ACC112 (cell line): ENCODE results near the gene PRR7.

Source experiments
- H2AFZ ChIP-seq: fragments of 200-600 bp; sonication (generic); one replicate; pipeline ENCODE4 v1.6.0; 2017; ENCODE audit warnings: antibody characterized with exemption, low read length; ENCODE audit not compliant: unreplicated experiment
- H3K27ac ChIP-seq: fragments of 200-600 bp; sonication (generic); 2 replicates; pipeline ENCODE4 v1.5.1; 2014; ENCODE audit warnings: low read depth, mild to moderate bottlenecking, antibody characterized with exemption, low read length, moderate library complexity
- H3K27me3 ChIP-seq: fragments of 200-600 bp; sonication (generic); 2 replicates; pipeline ENCODE4 v1.6.1; 2014; ENCODE audit warnings: mild to moderate bottlenecking, antibody characterized with exemption, low read length, moderate library complexity, mixed read lengths; ENCODE audit not compliant: insufficient read depth
- H3K36me3 ChIP-seq: fragments of 200-600 bp; sonication (generic); 2 replicates; pipeline ENCODE4 v1.6.1; 2016; ENCODE audit warnings: mild to moderate bottlenecking, antibody characterized with exemption, low read length, moderate library complexity, mixed read lengths; ENCODE audit not compliant: insufficient read depth
- H3K4me1 ChIP-seq: fragments of 200-600 bp; sonication (generic); one replicate; pipeline ENCODE4 v1.6.1; 2016; ENCODE audit warnings: low read length, mixed read lengths; ENCODE audit not compliant: insufficient read depth, unreplicated experiment, control insufficient read depth
- H3K4me3 ChIP-seq: fragments of 200-600 bp; sonication (generic); 2 replicates; pipeline ENCODE4 v1.5.1; 2014; ENCODE audit warnings: mild to moderate bottlenecking, low read depth, low read length
- H3K79me2 ChIP-seq: fragments of 200-600 bp; sonication (generic); one replicate; pipeline ENCODE4 v1.6.0; 2016; ENCODE audit warnings: low read length; ENCODE audit not compliant: control insufficient read depth, unreplicated experiment, insufficient read depth

PRR7 gene, protein sequence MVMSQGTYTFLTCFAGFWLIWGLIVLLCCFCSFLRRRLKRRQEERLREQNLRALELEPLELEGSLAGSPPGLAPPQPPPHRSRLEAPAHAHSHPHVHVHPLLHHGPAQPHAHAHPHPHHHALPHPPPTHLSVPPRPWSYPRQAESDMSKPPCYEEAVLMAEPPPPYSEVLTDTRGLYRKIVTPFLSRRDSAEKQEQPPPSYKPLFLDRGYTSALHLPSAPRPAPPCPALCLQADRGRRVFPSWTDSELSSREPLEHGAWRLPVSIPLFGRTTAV

DNA sequence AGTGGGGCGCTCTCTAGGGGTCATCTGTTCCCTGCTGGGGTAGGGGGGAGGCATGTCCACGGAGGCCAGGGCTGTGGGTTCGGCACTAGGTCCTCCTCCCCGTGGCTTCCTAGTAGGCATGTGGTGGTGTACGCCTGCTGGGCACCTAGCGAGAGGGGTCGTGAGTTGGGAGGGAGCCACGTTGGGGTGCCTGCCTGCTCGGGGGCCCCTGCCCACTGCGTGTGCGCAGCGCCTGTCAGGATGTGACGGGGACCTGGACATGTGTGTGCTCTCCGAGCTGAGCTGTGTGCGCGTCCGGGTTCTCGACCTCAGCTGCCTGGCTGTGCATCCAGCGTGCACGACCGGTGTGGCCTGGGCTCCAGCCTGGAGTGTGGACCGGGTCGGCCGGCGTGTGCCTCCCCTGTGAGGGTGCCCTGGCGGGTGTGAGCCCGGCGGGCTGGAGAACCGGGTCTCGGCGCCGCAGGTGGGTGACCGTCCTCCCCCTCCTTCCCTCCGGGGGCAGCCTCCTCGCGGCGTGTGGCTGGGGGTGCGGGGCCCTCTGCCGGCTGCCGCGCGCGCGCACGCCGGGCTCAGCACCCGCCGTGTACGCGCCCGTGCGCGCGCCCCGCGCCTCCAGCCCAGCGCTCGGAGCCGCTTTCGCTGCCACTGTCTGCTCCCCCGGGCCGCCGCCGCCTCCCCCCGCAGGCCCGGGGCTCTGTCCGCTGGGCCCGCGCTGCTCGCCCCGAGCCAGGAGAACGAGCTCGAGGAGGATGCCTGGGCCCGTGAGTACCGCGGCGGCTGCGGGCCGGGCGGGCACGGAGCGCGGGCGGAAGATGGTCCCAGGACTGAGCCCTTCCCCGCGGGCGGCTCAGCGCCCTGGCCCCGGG lies at the start of gene PRR7:
Gene PRR7 (plus strand): TSS at position 615 of the 866 bp plus-strand sequence. CDS start 8,254 bp downstream, outside the sequence.
- peaks cover 8% of the 10 kb centered on the region for H3K79me2 ChIP-seq
- no peaks in the 10 kb centered on the region for H3K36me3 ChIP-seq
- peaks cover 11% of the 10 kb centered on the region for H3K4me1 ChIP-seq
- H3K27me3 ChIP-seq: no peaks in the 10 kb centered on the region
- peak within 1 kb of the TSS; percentile 79 for H2AFZ ChIP-seq
- peak within 1 kb of the TSS; percentile 91 for H3K27ac ChIP-seq
- H3K4me3 ChIP-seq: peak within 1 kb of the TSS; percentile 95

DNA sequence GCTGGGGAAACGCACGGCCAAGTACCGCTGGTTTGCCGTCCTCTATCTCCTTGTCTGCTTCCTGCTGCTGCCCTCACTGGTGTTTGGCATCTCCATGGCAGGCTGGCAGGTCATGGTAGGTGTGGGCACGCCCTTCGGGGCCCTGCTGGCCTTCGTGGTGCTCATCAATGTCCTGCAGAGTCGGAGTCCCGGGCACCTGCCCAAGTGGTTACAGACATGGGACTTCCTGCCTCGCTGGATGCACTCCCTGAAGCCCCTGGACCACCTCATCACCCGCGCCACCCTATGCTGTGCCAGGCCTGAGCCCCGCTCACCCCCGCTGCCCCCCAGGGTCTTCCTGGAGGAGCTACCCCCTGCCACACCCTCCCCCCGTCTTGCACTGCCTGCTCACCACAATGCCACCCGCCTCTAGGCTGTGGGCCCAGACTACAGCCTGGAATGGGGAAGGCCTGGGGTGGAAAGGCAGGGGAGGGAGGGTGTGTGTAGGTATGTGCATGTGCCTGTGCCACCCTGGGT lies 48.7 kb upstream of the PRR7 start:
- no peaks in the 10 kb centered on the region for H3K79me2 ChIP-seq
- no peak overlapping the region for H3K27ac ChIP-seq
- H3K27me3 ChIP-seq: peaks cover 39% of the 10 kb centered on the region
- peaks cover 2% of the 10 kb centered on the region for H3K4me1 ChIP-seq
- no peaks in the 10 kb centered on the region for H3K36me3 ChIP-seq
- no peak overlapping the region for H3K4me3 ChIP-seq
- H2AFZ ChIP-seq: no peak overlapping the region

DNA sequence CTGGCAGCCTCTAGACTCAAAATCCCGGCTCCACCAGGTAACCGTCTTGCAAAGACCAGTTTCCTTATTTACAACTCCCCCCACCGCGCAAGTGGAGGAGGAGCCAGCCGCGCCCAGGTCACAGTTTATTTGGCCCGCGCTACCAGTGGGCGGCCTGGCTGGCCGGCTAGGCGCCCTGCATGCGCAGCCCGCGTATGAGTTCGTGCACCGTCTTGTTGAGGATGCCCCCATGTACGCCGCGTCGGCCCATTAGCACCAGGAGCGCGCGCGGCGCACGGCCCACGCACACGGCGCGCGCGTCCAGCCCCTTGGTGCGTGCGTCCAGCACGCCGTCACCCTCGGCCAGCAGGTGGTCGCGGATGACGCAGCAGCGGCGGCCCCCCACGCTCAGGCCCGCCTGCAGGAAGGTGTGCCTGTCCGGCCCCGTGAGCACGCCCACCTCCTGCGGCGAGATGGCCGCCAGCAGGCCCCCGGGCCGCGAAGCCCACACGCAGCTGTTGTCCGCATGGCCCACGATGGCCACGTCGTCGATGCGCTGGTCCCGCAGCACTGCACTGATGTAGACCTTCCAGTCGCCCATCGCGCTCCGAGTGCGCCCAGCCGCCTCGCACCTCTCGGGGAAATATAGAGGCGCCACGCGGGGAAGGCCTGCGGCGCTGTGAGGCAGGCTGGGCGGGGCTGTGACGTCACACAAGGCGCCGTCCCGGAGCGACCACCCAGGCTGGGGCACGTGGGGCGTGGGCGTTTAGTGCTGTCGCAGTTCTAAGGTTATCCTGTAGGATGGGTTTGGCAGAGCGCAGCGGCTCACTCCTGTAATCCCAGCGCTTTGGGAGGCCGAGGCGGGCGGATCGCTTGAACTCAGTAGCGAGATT lies 46.4 kb upstream of the PRR7 start, which contains the start of gene PFN3:
Gene PFN3 (minus strand): TSS at position 665 of the 872 bp plus-strand sequence. CDS start 85 bp downstream, at position 580.
- H3K4me3 ChIP-seq: peak within 1 kb of the TSS; percentile 22; the same call in 1 of the 2 replicates
- peaks cover 8% of the 10 kb centered on the region for H3K4me1 ChIP-seq
- H3K27me3 ChIP-seq: peaks cover 40% of the 10 kb centered on the region
- H3K27ac ChIP-seq: no peak within 1 kb of the TSS
- H3K79me2 ChIP-seq: no peaks in the 10 kb centered on the region
- H3K36me3 ChIP-seq: no peaks in the 10 kb centered on the region
- no peak within 1 kb of the TSS for H2AFZ ChIP-seq

DNA sequence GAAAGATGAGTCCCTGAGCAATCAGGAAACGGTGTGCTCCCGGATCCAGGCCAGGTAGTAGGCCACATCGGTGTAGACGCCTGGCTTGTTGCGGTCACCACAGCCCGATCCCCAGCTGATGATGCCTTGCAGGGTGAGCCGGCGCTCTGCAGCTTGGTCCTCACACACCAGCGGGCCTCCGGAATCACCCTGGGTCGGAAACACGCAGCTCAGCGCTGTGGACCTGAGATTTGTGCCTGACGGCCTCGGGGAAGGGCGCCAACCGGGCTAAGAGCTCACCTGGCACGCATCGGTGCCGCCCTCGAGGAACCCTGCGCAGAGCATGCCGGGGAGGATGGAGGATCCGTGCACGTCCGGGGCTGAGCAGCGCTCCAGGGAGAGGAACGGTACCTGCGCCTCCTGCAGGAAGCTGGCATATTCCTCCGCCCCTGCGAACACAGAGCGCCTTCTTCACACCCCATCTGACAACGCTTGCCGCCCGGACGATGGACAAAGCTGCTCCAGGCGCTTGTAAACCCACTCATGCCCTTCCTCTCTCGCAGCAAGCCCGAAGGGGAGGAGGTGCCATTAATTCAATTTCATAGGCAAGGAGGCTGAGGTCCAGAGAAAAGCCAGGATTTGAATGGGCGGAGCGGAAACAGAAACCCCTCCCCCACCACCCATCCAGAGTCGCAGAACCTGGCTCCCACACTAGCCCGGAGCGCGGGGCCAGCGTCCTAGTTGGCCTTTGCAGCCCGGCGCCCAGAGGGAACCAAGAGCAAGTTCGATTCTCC lies 44.2 kb upstream of the PRR7 start:
- peak overlapping the region; percentile 41 for H2AFZ ChIP-seq
- H3K27ac ChIP-seq: no peak overlapping the region
- H3K79me2 ChIP-seq: no peaks in the 10 kb centered on the region
- H3K4me1 ChIP-seq: peaks cover 8% of the 10 kb centered on the region
- H3K27me3 ChIP-seq: peaks cover 40% of the 10 kb centered on the region
- peak overlapping the region; percentile 77 for H3K4me3 ChIP-seq
- H3K36me3 ChIP-seq: no peaks in the 10 kb centered on the region

DNA sequence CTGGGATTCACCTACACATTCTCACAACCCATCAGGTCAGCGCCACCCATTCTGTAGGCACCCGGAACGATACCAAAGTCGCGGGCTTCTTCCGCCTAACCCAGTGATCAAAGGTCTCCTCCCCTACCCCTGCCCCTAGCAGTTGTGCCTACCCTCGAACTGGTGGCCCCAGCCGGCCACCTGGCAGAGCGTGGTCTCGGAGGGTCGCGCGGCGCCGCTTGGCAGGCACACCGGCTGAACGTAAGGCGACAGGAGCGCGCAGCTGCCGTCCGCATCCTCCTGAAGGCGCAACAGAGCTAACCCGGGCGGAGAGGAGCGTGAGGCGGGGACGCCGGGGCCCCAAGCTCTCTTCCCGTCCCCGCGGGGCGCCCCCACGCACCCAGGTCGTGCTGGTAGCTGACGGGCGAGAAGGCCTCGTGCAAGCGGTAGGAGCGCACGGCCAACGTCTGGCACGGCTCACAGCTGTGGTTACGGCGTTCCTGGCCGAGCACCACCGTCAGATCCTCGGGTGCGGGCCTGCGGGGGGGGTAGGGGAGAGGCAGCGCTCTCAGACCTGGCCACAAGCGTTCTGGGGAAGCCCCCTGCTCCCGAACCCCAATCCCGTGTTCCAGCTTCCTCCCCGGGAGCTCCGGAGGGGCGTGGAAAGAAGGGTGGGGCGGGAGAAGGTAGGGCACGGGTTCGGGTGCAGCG lies 43.4 kb upstream of the PRR7 start:
- Histone ChIP-seq H3K36me3 (no peaks in the 10 kb centered on the region), H3K79me2 (no peaks in the 10 kb centered on the region), H3K4me1 (peaks cover 8% of the 10 kb centered on the region), H3K27ac (no peak overlapping the region), H2AFZ (peak overlapping the region; percentile 41), H3K27me3 (peaks cover 40% of the 10 kb centered on the region), H3K4me3 (peak overlapping the region; percentile 77)

DNA sequence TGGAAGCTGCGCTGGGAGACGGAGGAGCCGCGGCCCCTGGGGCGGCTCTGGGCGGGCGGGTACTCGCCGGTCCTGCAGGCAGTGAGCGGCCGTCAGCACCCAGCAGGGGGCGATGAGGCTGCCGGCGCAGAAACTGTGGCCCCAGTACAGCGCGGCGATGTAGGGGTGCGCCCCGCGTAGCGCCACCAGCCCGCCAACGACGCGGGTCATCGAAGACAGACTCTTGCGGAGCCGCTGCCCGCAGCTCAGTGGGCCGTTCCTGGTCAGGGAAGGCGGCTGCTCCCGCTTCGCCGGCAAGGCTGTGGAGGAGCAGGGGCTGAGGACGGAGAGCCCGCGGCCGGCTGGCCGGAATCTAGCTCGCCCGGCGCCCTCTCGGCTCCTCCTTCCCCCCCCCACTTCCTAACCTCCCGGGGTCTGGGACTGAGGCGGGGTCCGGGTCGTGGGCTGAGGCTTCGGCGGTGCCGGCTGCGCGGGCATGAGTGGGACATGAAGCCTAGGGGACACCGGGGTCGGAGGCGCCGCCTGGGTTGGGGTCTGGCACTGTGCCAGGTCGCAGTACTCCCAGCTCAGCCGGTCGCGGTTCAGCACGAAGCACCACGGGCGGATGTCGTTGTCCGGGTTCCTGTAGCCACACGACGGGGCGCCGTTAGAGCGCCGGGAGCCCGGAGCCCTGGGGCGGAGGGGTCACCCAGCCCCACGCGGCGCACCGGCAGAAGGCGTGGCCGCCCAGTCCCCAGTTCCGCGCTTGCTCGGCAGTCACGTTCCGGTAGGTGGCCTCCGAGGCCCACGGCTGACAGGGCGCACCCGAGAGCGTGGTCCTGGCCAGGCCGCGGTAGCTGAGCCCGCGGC lies 42.6 kb upstream of the PRR7 start:
- H2AFZ ChIP-seq: peak overlapping the region; percentile 77
- H3K27me3 ChIP-seq: peaks cover 40% of the 10 kb centered on the region
- no peaks in the 10 kb centered on the region for H3K36me3 ChIP-seq
- H3K4me1 ChIP-seq: peaks cover 8% of the 10 kb centered on the region
- H3K79me2 ChIP-seq: no peaks in the 10 kb centered on the region
- peak overlapping the region; percentile 77 for H3K4me3 ChIP-seq
- H3K27ac ChIP-seq: no peak overlapping the region

DNA sequence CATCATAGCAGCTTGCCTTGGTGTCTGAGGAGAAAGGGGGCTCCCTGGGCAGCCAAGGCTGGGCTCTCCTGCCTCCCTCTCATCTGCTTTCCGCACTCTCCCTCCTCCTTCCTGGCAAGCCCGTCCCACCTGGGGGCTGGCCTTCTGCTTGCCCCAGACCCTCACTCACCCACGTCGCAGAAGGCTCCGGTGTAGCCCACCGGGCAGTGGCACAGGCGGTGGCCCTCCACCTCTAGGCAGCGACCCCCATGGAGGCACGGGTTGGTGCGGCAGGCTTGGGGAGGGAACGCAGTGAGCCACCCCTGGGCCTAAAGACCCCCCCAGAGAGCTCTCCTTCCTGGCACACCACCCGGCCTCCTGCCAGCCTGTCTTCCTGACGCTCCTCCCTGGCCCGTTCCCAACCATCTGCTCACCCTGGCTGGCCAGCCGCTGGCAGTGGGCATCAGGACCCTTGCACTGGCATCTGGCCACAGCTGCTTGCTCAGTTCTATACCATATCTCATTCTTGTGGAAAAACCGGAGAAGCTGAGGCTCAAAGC lies 41.9 kb upstream of the PRR7 start:
- H2AFZ ChIP-seq: peak overlapping the region; percentile 77

DNA sequence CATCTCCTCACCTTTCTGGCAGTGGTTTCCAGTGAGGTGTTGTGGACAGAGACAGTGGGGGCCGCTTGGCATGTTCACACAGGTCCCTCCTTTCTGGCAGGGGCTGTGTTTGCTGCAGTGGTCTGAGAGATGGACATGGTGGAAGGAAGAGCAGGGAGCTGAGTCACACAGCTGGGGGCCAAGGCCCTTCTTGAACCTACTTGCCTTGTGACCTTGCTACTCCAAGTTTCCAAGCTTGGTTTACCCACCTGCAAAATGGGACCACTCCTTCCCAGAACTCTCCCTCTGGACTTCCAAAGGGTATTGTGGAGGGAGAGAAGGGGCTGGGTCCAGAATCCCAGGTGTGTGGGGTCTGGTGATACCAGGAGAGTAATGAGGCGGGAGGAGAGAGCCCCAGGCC lies 41.3 kb upstream of the PRR7 start:
- Histone ChIP-seq H2AFZ (no peak overlapping the region), H3K79me2 (no peaks in the 10 kb centered on the region), H3K27ac (no peak overlapping the region), H3K4me3 (no peak overlapping the region), H3K4me1 (peaks cover 8% of the 10 kb centered on the region), H3K27me3 (peaks cover 28% of the 10 kb centered on the region), H3K36me3 (no peaks in the 10 kb centered on the region)

More for the DNA sequence above, 41.9 kb upstream of the PRR7 start:
- no peak overlapping the region for H3K27ac ChIP-seq
- H3K4me1 ChIP-seq: peaks cover 8% of the 10 kb centered on the region
- no peaks in the 10 kb centered on the region for H3K36me3 ChIP-seq
- no peaks in the 10 kb centered on the region for H3K79me2 ChIP-seq
- H3K27me3 ChIP-seq: peaks cover 34% of the 10 kb centered on the region
- peak overlapping the region; percentile 77 for H3K4me3 ChIP-seq
